GM12874 (cell line): ENCODE data around the gene GEMIN5.

ENCODE experiments used
- TF ChIP-seq, protein P1 (sequence below): IDR thresholded peaks from 2 replicates; pipeline ENCODE4 v1.5.1; 2011; ENCODE audit warnings: low read depth, mild to moderate bottlenecking, control low read depth, low read length, moderate library complexity; ENCODE audit not compliant: insufficient read depth

GEMIN5 gene

DNA sequence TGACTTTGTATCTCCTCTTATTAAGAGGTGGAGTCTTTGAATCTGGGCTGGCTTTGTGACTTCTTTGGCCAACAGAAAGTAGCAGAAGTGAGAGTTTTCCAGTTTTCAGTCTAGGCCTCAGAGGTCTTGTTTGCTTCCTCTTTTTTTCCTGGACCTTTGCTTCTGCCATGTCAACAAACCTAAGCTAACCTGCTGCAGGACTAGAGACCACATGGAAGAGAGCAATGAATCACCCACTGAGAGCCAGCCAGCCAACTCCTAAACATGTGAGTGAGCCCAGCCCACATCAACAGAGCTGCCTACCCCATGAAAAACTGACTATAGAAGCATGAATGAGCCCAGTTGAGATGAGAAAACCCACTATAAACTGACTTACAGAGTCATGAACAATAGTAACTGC lies 32.7 kb upstream of the GEMIN5 start:
- TF ChIP-seq, protein P1, sequence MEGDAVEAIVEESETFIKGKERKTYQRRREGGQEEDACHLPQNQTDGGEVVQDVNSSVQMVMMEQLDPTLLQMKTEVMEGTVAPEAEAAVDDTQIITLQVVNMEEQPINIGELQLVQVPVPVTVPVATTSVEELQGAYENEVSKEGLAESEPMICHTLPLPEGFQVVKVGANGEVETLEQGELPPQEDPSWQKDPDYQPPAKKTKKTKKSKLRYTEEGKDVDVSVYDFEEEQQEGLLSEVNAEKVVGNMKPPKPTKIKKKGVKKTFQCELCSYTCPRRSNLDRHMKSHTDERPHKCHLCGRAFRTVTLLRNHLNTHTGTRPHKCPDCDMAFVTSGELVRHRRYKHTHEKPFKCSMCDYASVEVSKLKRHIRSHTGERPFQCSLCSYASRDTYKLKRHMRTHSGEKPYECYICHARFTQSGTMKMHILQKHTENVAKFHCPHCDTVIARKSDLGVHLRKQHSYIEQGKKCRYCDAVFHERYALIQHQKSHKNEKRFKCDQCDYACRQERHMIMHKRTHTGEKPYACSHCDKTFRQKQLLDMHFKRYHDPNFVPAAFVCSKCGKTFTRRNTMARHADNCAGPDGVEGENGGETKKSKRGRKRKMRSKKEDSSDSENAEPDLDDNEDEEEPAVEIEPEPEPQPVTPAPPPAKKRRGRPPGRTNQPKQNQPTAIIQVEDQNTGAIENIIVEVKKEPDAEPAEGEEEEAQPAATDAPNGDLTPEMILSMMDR: no peak

DNA sequence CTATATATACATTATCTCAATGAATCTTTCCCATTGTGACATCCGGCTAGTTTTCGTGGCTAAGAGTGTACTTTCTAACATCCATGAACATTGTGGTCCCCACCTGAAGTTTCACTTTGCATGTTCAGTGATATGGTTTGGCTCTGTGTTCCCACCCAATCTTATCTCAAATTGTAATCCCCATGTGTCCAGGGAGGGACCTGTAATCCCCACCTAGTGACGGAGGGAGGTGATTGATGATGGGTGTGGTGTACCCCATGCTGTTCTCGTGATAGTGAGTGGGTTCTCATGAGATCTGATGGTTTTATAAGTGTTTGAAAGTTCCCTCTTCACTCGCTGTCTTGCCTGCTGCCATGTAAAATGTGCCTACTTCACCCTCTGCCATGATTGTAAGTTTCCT lies 30.9 kb upstream of the GEMIN5 start:
- TF ChIP-seq, protein P1: no peak

DNA sequence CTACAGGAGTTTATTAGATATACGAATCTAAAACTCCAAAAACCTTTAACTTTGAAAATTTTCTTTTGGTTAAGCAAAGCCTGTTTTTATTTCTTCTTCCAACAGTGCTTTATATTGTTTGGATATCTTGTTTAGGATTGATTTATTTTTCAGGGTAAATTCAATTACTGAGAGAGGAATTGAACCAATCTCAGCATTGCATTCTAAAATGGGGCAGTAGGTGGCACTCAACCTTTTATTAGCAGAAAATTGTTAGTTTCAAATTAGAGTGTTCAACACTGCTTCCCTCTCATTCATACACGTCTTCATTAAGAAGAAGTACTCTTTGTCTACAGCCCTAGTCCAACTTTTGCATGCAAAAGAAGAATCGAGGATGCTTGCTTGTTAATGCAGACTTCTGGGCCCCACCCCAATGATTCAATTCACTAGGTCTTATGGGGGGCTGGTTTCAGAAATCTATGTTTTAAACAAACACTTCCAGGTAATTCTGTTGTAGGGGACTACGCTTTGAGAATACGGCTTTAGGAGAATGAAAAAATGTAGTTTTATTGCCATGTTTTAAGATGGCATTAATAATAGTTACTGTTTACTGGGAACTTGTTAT lies 29.5 kb upstream of the GEMIN5 start:
- TF ChIP-seq, protein P1: peak; percentile 39; the same call in 1 of the 2 replicates

DNA sequence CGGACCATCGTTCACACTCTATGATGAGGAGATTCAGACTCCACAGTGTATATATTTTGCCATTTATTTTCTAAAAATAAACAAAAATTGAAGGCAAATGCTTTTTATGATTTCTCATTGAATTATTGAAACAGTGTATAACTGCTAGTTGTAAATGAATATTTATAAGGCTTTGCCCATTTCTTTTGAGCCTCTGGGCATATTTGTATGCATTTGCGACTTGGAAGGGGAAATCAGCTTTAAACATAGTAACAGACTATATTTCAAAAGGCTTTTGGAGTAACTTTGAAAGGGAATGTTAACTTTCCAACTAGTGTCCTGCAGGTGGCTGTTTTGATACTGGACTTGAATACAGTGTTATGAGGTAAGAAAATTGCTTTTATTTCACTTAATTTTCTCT lies 28.9 kb upstream of the GEMIN5 start:
- TF ChIP-seq, protein P1: no peak

DNA sequence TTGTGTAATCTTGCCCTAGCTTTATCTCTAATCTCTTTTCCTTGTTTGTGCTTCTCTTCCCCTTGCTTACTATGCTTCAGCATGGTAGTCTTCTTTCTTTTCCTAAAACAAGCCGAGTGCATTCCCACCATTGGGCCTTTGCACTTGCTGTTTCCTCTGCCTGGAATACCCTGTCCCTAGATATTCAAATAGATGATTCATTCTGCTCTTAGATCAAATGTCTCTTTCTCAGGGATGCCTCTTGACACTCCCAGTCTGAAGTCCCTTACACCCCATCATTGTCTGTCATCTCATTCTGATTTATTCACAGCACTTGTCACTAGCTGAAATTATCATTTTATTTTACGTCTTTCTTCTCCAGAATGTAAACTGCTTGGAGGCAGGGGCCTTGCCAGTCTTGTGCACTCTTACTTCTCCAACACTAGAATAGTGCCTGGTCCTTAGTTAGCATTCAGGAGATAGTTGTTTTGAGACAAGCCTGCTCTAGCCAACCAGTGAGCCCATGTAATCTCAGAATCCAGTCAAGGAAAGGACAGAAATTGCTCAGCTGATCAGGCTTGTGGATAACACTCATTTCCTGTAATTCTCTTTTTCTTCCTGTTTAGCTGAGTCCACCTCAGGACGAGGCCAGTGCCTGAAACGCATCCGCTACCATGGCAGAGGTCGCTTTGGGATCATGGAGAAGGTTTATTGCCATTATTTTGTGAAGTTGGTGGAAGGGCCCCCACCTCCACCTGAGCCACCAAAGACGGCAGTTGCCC lies 28.2 kb upstream of the GEMIN5 start:
- TF ChIP-seq, protein P1: no peak

DNA sequence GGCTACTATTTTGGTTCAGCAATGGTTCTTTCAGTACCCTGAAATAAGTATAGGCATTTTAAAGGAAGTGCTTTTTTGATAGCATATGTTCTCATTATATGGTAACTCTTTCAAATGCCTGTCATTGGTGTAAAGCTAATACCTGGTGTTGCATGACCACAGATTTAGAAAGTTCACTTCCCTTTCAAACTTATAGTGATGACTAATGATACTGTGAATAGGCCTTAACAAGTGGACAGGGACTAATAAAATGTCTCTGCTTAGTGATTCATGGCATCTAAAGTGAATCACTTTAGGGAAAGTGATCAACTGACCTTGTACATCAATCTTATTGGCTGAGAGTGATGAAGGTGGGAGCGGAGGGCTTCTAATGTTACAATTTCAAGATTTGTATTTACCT lies 24.5 kb upstream of the GEMIN5 start:
- TF ChIP-seq, protein P1: no peak

DNA sequence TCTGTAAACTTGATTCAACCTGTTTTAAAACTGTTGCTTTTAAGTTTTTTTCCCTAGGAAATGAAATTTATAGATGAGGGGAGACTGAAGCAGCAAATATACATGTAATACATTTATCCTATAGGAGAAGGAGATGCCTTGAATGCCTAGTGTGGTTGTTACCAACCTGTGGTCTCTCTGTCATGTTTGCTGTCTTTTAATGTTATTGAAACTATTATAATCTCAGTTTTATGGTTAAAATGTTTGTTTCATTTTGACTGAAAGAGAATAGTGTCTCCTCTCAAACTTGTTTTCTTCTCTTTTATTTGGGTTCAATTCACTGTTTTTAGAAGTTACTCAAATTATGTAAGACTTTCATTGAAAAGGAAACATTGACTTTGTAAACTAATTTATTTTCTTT lies 18.7 kb upstream of the GEMIN5 start:
- TF ChIP-seq, protein P1: no peak
